ENCODE data around the gene PLD2. TPM values are rescaled to one million over a fixed set of nuclear protein-coding genes. Genes with fewer than 3 reads are reported as not detected.

Gene PLD2
- total RNA-seq, 2 donors from 2014 or later: 25.7 to 41.5 TPM

DNA sequence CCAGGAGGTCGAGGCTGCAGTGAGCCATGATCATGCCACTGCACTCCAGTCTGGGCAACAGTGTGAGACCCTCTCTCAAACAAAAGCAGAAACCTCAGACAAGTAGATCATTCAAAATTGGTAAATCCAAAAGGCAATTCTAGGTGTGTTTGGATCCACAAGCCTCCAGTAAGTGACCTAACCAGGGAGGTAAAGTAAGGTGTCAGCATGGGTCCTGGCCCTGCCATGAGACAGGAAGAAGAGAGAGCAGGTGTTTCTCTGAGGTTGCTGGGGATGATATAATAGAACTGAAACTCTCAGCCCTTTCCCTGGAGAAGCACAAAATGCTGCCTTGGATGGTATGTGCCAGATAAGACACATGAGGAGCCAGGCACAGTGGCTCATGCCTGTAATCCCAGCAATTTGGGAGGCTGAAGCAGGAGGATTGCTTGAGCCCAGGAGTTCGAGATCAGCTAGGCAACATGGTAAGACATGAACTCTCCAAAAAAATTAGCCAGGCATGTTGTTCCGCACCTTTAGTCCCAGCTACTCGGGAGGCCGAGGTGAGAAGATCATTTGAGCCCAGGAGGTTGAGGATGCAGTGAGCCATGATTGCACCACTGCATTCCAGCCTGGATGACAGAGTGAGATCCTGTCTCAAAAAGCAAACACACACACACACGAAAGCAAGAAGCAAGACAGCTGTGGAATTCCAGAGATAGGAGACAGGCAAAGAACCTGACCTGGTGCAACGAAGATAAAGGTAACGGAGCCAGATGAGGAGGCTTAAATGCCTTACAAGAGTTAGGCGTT lies 28.8 kb upstream of the PLD2 start:
- Histone ChIP-seq H3K27me3 (peaks cover 0 to 9% of the 10 kb centered on the region in 2 donors), H3K9me3 (no peaks in the 10 kb centered on the region), H3K4me1 (no peaks in the 10 kb centered on the region), H3K4me3 (no peak overlapping the region), H3K36me3 (replicated peaks in 1 of 2; ENCODE audit: insufficient read depth in 1 of 2, low read depth in 2 of 2) (no peaks in the 10 kb centered on the region), H3K27ac (no peak overlapping the region)
- 64 to 66% methylated on average over 9 of the region's 9 CpGs for WGBS, 2 donors
- no peak for ATAC-seq
- DNase-seq: no peak
- TF ChIP-seq, protein P1, sequence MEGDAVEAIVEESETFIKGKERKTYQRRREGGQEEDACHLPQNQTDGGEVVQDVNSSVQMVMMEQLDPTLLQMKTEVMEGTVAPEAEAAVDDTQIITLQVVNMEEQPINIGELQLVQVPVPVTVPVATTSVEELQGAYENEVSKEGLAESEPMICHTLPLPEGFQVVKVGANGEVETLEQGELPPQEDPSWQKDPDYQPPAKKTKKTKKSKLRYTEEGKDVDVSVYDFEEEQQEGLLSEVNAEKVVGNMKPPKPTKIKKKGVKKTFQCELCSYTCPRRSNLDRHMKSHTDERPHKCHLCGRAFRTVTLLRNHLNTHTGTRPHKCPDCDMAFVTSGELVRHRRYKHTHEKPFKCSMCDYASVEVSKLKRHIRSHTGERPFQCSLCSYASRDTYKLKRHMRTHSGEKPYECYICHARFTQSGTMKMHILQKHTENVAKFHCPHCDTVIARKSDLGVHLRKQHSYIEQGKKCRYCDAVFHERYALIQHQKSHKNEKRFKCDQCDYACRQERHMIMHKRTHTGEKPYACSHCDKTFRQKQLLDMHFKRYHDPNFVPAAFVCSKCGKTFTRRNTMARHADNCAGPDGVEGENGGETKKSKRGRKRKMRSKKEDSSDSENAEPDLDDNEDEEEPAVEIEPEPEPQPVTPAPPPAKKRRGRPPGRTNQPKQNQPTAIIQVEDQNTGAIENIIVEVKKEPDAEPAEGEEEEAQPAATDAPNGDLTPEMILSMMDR (IDR thresholded peaks at IDR 0.05): no peak
- TF ChIP-seq POLR2A (IDR thresholded peaks at IDR 0.05): no peak
- intact Hi-C loops (cut with DNase I): no loop called here

DNA sequence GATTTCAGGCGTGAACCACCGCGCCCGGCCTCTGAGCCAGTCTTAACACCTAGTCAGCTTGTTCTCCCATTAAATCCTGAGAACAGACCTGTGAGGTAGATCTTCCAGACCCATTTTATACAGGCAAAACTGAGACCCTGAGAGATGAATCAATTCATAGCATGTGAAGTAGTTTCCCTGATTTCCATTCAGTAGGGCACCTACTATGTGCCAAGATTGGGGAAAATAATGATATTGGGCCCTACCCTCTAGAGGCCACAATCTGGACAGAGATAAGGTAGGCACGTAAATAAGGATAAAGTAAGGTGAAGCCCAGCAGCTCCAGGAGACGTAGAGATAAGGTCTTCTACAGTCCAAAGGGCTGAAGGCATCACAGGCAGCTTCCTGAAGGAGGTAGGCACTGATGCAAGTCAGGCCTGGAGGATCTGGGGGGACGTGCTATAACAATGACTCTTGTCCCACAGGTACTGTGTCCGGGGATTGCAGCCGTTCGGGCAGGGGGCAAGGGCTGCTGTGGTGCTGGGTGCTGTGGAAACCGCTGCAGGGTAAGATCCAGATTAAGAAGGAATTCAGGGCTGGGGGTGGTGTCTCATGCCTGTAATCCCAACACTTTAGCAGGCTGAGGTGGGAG lies 26.5 kb upstream of the PLD2 start:
- H3K27me3 ChIP-seq: peaks cover 0 to 13% of the 10 kb centered on the region in 2 donors
- no peak for ATAC-seq
- no peaks in the 10 kb centered on the region for H3K36me3 ChIP-seq (replicated peaks in 1 of 2; ENCODE audit: insufficient read depth in 1 of 2, low read depth in 2 of 2)
- H3K4me3 ChIP-seq: no peak overlapping the region
- H3K27ac ChIP-seq: no peak overlapping the region
- DNase-seq: no peak
- TF ChIP-seq, protein P1 (IDR thresholded peaks at IDR 0.05): no peak
- TF ChIP-seq POLR2A (IDR thresholded peaks at IDR 0.05): no peak
- H3K4me1 ChIP-seq: peaks cover 4% of the 10 kb centered on the region
- no peaks in the 10 kb centered on the region for H3K9me3 ChIP-seq
- intact Hi-C loops (cut with DNase I): no loop called here
- WGBS, 2 donors: 64 to 68% methylated on average over 11 of the region's 11 CpGs

DNA sequence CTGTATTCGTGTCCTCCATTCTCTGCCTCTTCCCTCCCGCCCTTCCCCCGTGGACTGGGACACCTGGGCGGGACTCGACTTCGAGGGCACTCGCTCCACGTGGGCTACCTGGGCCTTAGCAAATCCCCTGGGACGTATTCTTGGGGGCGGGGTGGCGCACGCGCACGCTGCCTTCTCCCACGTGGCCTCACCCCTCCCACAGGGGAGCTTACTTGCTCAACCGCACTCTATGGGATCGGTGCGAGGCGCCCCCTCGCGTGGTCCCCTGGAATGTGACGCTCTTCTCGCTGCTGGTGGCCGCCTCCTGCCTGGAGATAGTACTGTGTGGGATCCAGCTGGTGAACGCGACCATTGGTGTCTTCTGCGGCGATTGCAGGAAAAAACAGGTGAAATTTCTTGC lies 24.3 kb upstream of the PLD2 start:
- DNase-seq (peak in 1 of 4 donors; percentile 27), ATAC-seq (no peak)
- H3K9me3 ChIP-seq: no peaks in the 10 kb centered on the region
- H3K36me3 ChIP-seq (replicated peaks in 1 of 2; ENCODE audit: insufficient read depth in 1 of 2, low read depth in 2 of 2): no peaks in the 10 kb centered on the region
- intact Hi-C loops (cut with DNase I): no loop called here
- H3K27me3 ChIP-seq: peaks cover 0 to 21% of the 10 kb centered on the region in 2 donors
- no peak overlapping the region for H3K27ac ChIP-seq
- H3K4me3 ChIP-seq: no peak overlapping the region
- H3K4me1 ChIP-seq: peaks cover 25% of the 10 kb centered on the region
- 25 to 30% methylated on average over 20 to 26 of the region's 28 CpGs for WGBS, 2 donors
- TF ChIP-seq POLR2A (IDR thresholded peaks at IDR 0.05): no peak
- TF ChIP-seq, protein P1 (IDR thresholded peaks at IDR 0.05): peak in 1 of 7 experiments; percentile 13

DNA sequence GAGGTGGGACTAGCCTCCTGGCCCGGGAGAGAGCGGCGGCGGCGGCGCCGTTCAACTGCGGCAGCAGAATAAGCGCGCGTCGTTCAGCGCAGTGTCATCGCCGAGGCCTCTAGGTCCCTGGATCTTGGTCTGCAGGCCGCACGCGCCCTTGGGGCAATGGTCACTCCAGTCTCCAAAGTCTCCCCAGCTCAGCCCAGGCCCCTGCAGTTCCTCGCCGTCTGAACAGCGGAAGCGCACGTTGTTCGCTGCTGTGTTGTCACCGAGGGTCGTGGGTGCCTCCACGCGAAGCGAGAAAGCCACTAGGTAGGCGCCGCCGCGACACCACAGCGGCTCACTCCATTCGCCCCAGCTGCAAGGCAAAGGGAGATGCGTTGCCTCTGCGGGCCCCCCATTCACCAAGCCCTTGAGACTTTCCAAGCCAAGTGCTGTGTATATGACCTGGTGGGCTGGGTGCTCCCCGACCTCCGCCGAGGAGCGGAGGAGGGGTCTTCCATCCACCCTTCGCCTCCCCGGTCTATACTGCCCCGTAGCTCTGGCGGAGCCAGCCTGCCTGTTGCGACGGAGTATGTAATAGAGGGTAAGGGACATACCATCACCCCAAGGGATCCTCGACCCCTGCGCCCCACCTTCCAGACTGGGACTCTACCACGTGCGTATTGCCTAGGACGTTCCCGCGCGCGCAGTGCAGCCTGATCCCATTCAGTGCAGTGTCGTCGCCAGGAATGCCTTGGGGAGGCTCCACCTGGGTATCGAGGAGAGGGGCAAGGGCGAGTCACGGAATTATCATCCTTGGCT lies 21.4 kb upstream of the PLD2 start:
- ATAC-seq: no peak
- no peak for DNase-seq
- peaks cover 46% of the 10 kb centered on the region for H3K4me1 ChIP-seq
- 4 to 14% methylated on average over 19 to 58 of the region's 61 CpGs for WGBS, 2 donors
- H3K4me3 ChIP-seq: no peak overlapping the region
- H3K27ac ChIP-seq: no peak overlapping the region
- intact Hi-C loops (cut with DNase I): loop anchor here (5.0 kb wide), 2 partner anchors 53 to 102 kb away; partner anchors contain the start of gene MED11
- no peaks in the 10 kb centered on the region for H3K9me3 ChIP-seq
- no peaks in the 10 kb centered on the region for H3K36me3 ChIP-seq (replicated peaks in 1 of 2; ENCODE audit: insufficient read depth in 1 of 2, low read depth in 2 of 2)
- no peak for TF ChIP-seq POLR2A (IDR thresholded peaks at IDR 0.05)
- TF ChIP-seq, protein P1 (IDR thresholded peaks at IDR 0.05): no peak
- peaks cover 0 to 21% of the 10 kb centered on the region in 2 donors for H3K27me3 ChIP-seq

Measured in body of pancreas (tissue), 4 donors.